HepG2 (cell line): ENCODE measurements around the gene FHIT. TPM values are rescaled to one million over a fixed set of nuclear protein-coding genes. Genes with fewer than 3 reads are reported as not detected.

ENCODE experiments used
- ADNP ChIP-seq: sonication (generic); formaldehyde crosslinking; IDR thresholded peaks from 2 replicates; pipeline ENCODE4 v1.4.0; 2020; ENCODE audit warnings: missing genetic modification reagents
- CENPX ChIP-seq: sonication (generic); formaldehyde crosslinking; IDR thresholded peaks from 2 replicates; pipeline ENCODE4 v1.9.0; 2021; ENCODE audit warnings: mild to moderate bottlenecking, missing genetic modification reagents, moderate library complexity
- GABPB1 ChIP-seq: IDR thresholded peaks from 2 replicates; pipeline ENCODE4 v1.6.1; 2016; ENCODE audit warnings: mild to moderate bottlenecking, missing genetic modification reagents, moderate library complexity, missing compliant biosample characterization
- KLF12 ChIP-seq: sonication (generic); formaldehyde crosslinking; IDR thresholded peaks from 2 replicates; pipeline ENCODE4 v1.4.0; 2020; ENCODE audit warnings: missing genetic modification reagents, borderline replicate concordance
- MTF2 ChIP-seq: sonication (generic); formaldehyde crosslinking; IDR thresholded peaks from 2 replicates; pipeline ENCODE4 v1.5.0; 2020; ENCODE audit warnings: missing genetic modification reagents, borderline replicate concordance
- NFE2 ChIP-seq: sonication (generic); formaldehyde crosslinking; IDR thresholded peaks from 2 replicates; pipeline ENCODE4 v1.4.0; 2020; ENCODE audit warnings: missing genetic modification reagents
- ZNF205 ChIP-seq: IDR thresholded peaks from 2 replicates; pipeline ENCODE4 v1.6.1; 2018; ENCODE audit warnings: missing biosample characterization, missing genetic modification reagents
- ZNF24 ChIP-seq: fragments of 450-650 bp; IDR thresholded peaks from 2 replicates; pipeline ENCODE4 v1.6.1; 2017; ENCODE audit warnings: antibody characterized with exemption, mild to moderate bottlenecking
- ZSCAN20 ChIP-seq: sonication (generic); formaldehyde crosslinking; IDR thresholded peaks from 2 replicates; pipeline ENCODE4 v1.4.0; 2020; ENCODE audit warnings: missing genetic modification reagents, mild to moderate bottlenecking, borderline replicate concordance
- polyA plus RNA-seq, 8 experiments: library from polyadenylated mRNA; depleted of rRNA in 3 of 8; stranded (reverse) in 7 of 8; unstranded in 1 of 8; fragments of >200 nt; fragmentation: Illumina TruSeq in 4 of 8; extraction: Trizol in 4 of 8; gene quantifications; 2 replicates each; pipeline versions ENCODE4 v1.2.1 to v1.2.3, GENCODE V29; 2011 to 2016; ENCODE audit warnings: low read depth in 4 of 8, missing spikeins in 1 of 8, mixed read lengths in 1 of 8; ENCODE audit not compliant: insufficient read depth in 1 of 8
- total RNA-seq, 5 experiments: library from RNA; depleted of rRNA; stranded (reverse); fragments of >200 nt; fragmentation: Illumina TruSeq; extraction: Trizol; gene quantifications; 2 replicates each; pipeline ENCODE4 v1.2.3, GENCODE V29; 2016; ENCODE audit warnings: low read depth in 1 of 5
- TF ChIP-seq, protein P1 (sequence below): sonication (generic); formaldehyde crosslinking; IDR thresholded peaks from 2 replicates; pipeline ENCODE4 v1.5.0; 2020; ENCODE audit warnings: mild to moderate bottlenecking, missing genetic modification reagents, borderline replicate concordance
- TF ChIP-seq, protein P2 (sequence below): sonication (generic); formaldehyde crosslinking; IDR thresholded peaks from 2 replicates; pipeline ENCODE4 v1.5.0; 2020; ENCODE audit warnings: mild to moderate bottlenecking, missing genetic modification reagents
- TF ChIP-seq, protein P3 (sequence below): sonication (generic); formaldehyde crosslinking; IDR thresholded peaks from 2 replicates; pipeline ENCODE4 v1.8.0; 2022; ENCODE audit warnings: mild to moderate bottlenecking, missing genetic modification reagents, borderline replicate concordance
- TF ChIP-seq, protein P4 (sequence below): sonication (generic); formaldehyde crosslinking; IDR thresholded peaks from 2 replicates; pipeline ENCODE4 v1.5.0; 2020; ENCODE audit warnings: mild to moderate bottlenecking, missing genetic modification reagents
- TF ChIP-seq, protein P5 (sequence below): sonication (generic); formaldehyde crosslinking; IDR thresholded peaks from 2 replicates; pipeline ENCODE4 v1.5.1; 2020; ENCODE audit warnings: mild to moderate bottlenecking, missing genetic modification reagents, borderline replicate concordance

FHIT gene
- total and polyA plus RNA-seq, 2 of the 13 experiments (the other 11 are each of a cell fraction or from before 2014, with no cell fraction given), result 4.0 to 4.6 TPM

DNA sequence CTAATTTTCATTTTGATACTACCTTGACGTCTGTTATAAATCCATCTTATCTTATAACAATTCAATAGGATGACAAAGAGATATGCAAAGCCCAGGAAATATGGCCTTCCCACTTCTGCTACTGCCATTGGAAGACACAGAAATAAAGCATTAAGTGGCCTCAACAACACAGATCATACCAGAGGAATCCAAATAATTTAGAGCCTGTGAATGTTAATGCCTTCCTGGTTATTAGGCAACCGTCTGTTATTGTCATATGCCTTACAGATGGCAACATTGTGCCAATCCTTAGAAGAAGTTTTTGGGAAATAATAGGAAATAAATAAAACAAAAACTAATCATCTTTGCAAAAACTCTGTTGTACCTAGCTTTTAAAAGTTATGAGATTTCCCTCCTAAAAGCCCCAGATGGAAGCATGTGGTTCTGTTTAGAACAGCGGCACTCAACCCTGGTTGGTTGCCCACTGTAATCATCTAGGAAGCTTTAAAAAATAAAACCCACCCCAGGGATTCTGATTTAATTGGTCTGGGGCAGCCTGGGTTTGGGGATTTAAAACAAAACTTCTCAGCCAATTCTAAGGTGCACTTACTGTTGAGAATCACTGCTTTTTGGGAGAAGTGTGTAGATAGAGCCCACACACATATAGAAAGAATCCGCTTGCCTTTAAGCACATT, 1496.7 kb downstream of the FHIT start (continued):
- TF ChIP-seq, protein P1, sequence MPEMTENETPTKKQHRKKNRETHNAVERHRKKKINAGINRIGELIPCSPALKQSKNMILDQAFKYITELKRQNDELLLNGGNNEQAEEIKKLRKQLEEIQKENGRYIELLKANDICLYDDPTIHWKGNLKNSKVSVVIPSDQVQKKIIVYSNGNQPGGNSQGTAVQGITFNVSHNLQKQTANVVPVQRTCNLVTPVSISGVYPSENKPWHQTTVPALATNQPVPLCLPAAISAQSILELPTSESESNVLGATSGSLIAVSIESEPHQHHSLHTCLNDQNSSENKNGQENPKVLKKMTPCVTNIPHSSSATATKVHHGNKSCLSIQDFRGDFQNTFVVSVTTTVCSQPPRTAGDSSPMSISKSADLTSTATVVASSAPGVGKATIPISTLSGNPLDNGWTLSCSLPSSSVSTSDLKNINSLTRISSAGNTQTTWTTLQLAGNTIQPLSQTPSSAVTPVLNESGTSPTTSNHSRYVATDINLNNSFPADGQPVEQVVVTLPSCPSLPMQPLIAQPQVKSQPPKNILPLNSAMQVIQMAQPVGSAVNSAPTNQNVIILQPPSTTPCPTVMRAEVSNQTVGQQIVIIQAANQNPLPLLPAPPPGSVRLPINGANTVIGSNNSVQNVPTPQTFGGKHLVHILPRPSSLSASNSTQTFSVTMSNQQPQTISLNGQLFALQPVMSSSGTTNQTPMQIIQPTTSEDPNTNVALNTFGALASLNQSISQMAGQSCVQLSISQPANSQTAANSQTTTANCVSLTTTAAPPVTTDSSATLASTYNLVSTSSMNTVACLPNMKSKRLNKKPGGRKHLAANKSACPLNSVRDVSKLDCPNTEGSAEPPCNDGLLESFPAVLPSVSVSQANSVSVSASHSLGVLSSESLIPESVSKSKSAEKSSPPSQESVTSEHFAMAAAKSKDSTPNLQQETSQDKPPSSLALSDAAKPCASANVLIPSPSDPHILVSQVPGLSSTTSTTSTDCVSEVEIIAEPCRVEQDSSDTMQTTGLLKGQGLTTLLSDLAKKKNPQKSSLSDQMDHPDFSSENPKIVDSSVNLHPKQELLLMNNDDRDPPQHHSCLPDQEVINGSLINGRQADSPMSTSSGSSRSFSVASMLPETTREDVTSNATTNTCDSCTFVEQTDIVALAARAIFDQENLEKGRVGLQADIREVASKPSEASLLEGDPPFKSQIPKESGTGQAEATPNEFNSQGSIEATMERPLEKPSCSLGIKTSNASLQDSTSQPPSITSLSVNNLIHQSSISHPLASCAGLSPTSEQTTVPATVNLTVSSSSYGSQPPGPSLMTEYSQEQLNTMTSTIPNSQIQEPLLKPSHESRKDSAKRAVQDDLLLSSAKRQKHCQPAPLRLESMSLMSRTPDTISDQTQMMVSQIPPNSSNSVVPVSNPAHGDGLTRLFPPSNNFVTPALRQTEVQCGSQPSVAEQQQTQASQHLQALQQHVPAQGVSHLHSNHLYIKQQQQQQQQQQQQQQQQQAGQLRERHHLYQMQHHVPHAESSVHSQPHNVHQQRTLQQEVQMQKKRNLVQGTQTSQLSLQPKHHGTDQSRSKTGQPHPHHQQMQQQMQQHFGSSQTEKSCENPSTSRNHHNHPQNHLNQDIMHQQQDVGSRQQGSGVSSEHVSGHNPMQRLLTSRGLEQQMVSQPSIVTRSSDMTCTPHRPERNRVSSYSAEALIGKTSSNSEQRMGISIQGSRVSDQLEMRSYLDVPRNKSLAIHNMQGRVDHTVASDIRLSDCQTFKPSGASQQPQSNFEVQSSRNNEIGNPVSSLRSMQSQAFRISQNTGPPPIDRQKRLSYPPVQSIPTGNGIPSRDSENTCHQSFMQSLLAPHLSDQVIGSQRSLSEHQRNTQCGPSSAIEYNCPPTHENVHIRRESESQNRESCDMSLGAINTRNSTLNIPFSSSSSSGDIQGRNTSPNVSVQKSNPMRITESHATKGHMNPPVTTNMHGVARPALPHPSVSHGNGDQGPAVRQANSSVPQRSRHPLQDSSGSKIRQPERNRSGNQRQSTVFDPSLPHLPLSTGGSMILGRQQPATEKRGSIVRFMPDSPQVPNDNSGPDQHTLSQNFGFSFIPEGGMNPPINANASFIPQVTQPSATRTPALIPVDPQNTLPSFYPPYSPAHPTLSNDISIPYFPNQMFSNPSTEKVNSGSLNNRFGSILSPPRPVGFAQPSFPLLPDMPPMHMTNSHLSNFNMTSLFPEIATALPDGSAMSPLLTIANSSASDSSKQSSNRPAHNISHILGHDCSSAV (CRISPR knock-in tag), result no peak
- TF ChIP-seq ZNF205 (CRISPR knock-in tag), result no peak
- no peak for TF ChIP-seq ADNP (CRISPR knock-in tag)
- TF ChIP-seq, protein P2, sequence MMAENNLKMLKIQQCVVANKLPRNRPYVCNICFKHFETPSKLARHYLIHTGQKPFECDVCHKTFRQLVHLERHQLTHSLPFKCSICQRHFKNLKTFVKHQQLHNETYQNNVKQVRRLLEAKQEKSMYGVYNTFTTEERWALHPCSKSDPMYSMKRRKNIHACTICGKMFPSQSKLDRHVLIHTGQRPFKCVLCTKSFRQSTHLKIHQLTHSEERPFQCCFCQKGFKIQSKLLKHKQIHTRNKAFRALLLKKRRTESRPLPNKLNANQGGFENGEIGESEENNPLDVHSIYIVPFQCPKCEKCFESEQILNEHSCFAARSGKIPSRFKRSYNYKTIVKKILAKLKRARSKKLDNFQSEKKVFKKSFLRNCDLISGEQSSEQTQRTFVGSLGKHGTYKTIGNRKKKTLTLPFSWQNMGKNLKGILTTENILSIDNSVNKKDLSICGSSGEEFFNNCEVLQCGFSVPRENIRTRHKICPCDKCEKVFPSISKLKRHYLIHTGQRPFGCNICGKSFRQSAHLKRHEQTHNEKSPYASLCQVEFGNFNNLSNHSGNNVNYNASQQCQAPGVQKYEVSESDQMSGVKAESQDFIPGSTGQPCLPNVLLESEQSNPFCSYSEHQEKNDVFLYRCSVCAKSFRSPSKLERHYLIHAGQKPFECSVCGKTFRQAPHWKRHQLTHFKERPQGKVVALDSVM (CRISPR knock-in tag), result no peak
- no peak for TF ChIP-seq NFE2
- no peak for TF ChIP-seq MTF2
- TF ChIP-seq GABPB1 (CRISPR knock-in tag), result no peak
- TF ChIP-seq KLF12 (CRISPR knock-in tag), result no peak
- TF ChIP-seq, protein P3, sequence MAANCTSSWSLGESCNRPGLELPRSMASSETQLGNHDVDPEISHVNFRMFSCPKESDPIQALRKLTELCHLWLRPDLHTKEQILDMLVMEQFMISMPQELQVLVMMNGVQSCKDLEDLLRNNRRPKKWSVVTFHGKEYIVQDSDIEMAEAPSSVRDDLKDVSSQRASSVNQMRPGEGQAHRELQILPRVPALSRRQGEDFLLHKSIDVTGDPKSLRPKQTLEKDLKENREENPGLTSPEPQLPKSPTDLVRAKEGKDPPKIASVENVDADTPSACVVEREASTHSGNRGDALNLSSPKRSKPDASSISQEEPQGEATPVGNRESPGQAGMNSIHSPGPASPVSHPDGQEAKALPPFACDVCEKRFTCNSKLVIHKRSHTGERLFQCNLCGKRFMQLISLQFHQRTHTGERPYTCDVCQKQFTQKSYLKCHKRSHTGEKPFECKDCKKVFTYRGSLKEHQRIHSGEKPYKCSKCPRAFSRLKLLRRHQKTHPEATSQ (CRISPR knock-in tag), result no peak
- TF ChIP-seq, protein P4, sequence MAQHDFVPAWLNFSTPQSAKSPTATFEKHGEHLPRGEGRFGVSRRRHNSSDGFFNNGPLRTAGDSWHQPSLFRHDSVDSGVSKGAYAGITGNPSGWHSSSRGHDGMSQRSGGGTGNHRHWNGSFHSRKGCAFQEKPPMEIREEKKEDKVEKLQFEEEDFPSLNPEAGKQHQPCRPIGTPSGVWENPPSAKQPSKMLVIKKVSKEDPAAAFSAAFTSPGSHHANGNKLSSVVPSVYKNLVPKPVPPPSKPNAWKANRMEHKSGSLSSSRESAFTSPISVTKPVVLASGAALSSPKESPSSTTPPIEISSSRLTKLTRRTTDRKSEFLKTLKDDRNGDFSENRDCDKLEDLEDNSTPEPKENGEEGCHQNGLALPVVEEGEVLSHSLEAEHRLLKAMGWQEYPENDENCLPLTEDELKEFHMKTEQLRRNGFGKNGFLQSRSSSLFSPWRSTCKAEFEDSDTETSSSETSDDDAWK, result no peak
- TF ChIP-seq, protein P5, sequence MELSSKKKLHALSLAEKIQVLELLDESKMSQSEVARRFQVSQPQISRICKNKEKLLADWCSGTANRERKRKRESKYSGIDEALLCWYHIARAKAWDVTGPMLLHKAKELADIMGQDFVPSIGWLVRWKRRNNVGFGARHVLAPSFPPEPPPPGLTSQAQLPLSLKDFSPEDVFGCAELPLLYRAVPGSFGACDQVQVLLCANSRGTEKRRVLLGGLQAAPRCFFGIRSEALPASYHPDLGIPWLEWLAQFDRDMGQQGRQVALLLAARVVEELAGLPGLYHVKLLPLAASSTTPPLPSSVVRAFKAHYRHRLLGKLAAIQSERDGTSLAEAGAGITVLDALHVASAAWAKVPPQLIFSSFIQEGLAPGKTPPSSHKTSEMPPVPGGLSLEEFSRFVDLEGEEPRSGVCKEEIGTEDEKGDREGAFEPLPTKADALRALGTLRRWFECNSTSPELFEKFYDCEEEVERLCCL (CRISPR knock-in tag), result no peak
- TF ChIP-seq ZSCAN20, result no peak
- TF ChIP-seq ZNF24, result no peak
- TF ChIP-seq CENPX, result no peak
